Fibroblast of lung (primary cell): Measurements from ENCODE around the gene SBF2. TPM values are rescaled to one million over a fixed set of nuclear protein-coding genes. Genes with fewer than 3 reads are reported as not detected.

ENCODE experiments used
- DNase-seq, 2 donors: peaks; one replicate each; pipeline versions ENCODE4 v3.0.0 to v3.0.0-alpha.2; 2010; ENCODE audit warnings: low read depth in 2 of 2
- H2AFZ ChIP-seq: 2 replicates; pipeline ENCODE4 v1.5.1; 2012; ENCODE audit warnings: low read length, control low read depth, inconsistent platforms
- H3K27ac ChIP-seq: 2 replicates; pipeline ENCODE4 v1.5.1; 2011; ENCODE audit warnings: low read length, control low read depth; ENCODE audit not compliant: insufficient read depth
- H3K27me3 ChIP-seq: 2 replicates; pipeline ENCODE4 v1.5.1; 2011; ENCODE audit warnings: mild to moderate bottlenecking, low read length; ENCODE audit not compliant: control insufficient read depth, insufficient read depth
- H3K36me3 ChIP-seq: 2 replicates; pipeline ENCODE4 v1.5.1; 2011; ENCODE audit warnings: low read length; ENCODE audit not compliant: control insufficient read depth, insufficient read depth
- H3K4me1 ChIP-seq: 2 replicates; pipeline ENCODE4 v1.5.1; 2011; ENCODE audit warnings: low read length; ENCODE audit not compliant: control insufficient read depth, insufficient read depth; ENCODE audit errors: extremely low read depth
- H3K4me2 ChIP-seq: 2 replicates; pipeline ENCODE4 v1.5.1; 2011; ENCODE audit warnings: low read length, control low read depth; ENCODE audit not compliant: insufficient read depth; ENCODE audit errors: extremely low read depth
- H3K4me3 ChIP-seq, 4 experiments: fragments of 200-600 bp in 1 of 4; sonication (generic) in 1 of 4; replicated peaks in 1 of 4; 2 replicates each; pipeline ENCODE4 v1.5.1; 2011 to 2016; ENCODE audit warnings: low read length in 4 of 4, low read depth in 3 of 4, mild to moderate bottlenecking in 3 of 4, control low read depth in 2 of 4, inconsistent platforms in 1 of 4, mixed read lengths in 1 of 4; ENCODE audit not compliant: insufficient read depth in 1 of 4; ENCODE audit errors: control extremely low read depth in 1 of 4
- H3K79me2 ChIP-seq: 2 replicates; pipeline ENCODE4 v1.5.1; 2012; ENCODE audit warnings: mild to moderate bottlenecking, low read length, inconsistent platforms; ENCODE audit not compliant: control insufficient read depth, insufficient read depth
- H3K9ac ChIP-seq: 2 replicates; pipeline ENCODE4 v1.5.1; 2011; ENCODE audit warnings: mild to moderate bottlenecking, low read length, control low read depth; ENCODE audit not compliant: insufficient read depth
- H3K9me3 ChIP-seq: 2 replicates; pipeline ENCODE4 v1.5.1; 2012; ENCODE audit warnings: low read depth, low read length; ENCODE audit not compliant: control insufficient read depth, insufficient read depth
- H4K20me1 ChIP-seq: 2 replicates; pipeline ENCODE4 v1.5.1; 2011; ENCODE audit warnings: low read length; ENCODE audit not compliant: control insufficient read depth, insufficient read depth; ENCODE audit errors: extremely low read depth
- EZH2 ChIP-seq: IDR thresholded peaks from 2 replicates; pipeline ENCODE4 v1.5.1; 2012; ENCODE audit warnings: low read length, control low read depth, mild to moderate bottlenecking; ENCODE audit errors: missing control alignments
- polyA plus RNA-seq, 2 donors: library from polyadenylated mRNA; depleted of rRNA in 1 of 2; stranded (reverse) in 1 of 2; unstranded in 1 of 2; fragments of >200 nt; gene quantifications; 2 replicates each; pipeline ENCODE4 v1.2.1, GENCODE V29; 2011 to 2012; ENCODE audit warnings: missing spikeins in 1 of 2
- total RNA-seq: library from RNA; depleted of rRNA; stranded (reverse); fragments of >200 nt; gene quantifications from 2 replicates; pipeline ENCODE4 v1.2.1, GENCODE V29; 2014
- TF ChIP-seq, protein P1 (sequence below), 2 donors: IDR thresholded peaks in 1 of 2; conservative IDR thresholded peaks in 1 of 2; 1 replicate in 1 of 2; 2 replicates in 1 of 2; pipeline ENCODE4 v1.5.1; 2011 to 2012; ENCODE audit warnings: low read length in 2 of 2, control low read depth in 1 of 2, inconsistent platforms in 1 of 2, low read depth in 1 of 2, mild to moderate bottlenecking in 1 of 2

The SBF2 gene
- total and polyA plus RNA-seq, 2 donors (not counting 1 experiment from before 2014, with no cell fraction given): 69.4 to 95.9 TPM

DNA sequence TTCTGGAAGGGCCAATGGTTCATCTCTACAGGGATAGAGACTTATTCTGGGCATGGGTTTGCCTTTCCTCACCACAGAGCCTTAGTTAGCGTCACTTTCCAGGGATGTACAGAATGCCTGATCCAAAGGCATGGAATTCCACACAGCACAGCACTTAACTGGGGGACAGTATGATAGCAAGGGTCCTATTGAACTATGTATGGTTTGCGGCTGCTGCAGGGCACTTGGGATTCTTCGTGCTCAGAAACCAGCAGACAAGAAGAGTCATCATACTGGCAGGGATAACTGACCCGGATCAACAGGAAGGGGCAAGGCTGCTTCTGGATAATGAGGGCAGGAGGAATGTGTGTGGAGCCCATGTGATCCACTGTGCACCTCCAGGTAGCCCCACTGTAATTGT, 524.4 kb downstream of the SBF2 start:
- H3K79me2 ChIP-seq: no peaks in the 10 kb centered on the region
- H2AFZ ChIP-seq: no peak overlapping the region
- H3K4me1 ChIP-seq: peaks cover 22% of the 10 kb centered on the region
- no peaks in the 10 kb centered on the region for H3K27me3 ChIP-seq
- H3K9me3 ChIP-seq: no peaks in the 10 kb centered on the region
- no peaks in the 10 kb centered on the region for H3K36me3 ChIP-seq
- no peak for DNase-seq
- H3K9ac ChIP-seq: no peak overlapping the region
- H3K4me3 ChIP-seq: no peak overlapping the region
- H3K4me2 ChIP-seq: no peak overlapping the region
- TF ChIP-seq EZH2: no peak
- TF ChIP-seq, protein P1, sequence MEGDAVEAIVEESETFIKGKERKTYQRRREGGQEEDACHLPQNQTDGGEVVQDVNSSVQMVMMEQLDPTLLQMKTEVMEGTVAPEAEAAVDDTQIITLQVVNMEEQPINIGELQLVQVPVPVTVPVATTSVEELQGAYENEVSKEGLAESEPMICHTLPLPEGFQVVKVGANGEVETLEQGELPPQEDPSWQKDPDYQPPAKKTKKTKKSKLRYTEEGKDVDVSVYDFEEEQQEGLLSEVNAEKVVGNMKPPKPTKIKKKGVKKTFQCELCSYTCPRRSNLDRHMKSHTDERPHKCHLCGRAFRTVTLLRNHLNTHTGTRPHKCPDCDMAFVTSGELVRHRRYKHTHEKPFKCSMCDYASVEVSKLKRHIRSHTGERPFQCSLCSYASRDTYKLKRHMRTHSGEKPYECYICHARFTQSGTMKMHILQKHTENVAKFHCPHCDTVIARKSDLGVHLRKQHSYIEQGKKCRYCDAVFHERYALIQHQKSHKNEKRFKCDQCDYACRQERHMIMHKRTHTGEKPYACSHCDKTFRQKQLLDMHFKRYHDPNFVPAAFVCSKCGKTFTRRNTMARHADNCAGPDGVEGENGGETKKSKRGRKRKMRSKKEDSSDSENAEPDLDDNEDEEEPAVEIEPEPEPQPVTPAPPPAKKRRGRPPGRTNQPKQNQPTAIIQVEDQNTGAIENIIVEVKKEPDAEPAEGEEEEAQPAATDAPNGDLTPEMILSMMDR (conservative IDR thresholded peaks at IDR 0.05 in 1 of 2, IDR thresholded peaks at IDR 0.05 in 1 of 2; ENCODE audit: low read depth in 1 of 2, low read length in 2 of 2): no peak
- H4K20me1 ChIP-seq: no peaks in the 10 kb centered on the region
- no peak overlapping the region for H3K27ac ChIP-seq

DNA sequence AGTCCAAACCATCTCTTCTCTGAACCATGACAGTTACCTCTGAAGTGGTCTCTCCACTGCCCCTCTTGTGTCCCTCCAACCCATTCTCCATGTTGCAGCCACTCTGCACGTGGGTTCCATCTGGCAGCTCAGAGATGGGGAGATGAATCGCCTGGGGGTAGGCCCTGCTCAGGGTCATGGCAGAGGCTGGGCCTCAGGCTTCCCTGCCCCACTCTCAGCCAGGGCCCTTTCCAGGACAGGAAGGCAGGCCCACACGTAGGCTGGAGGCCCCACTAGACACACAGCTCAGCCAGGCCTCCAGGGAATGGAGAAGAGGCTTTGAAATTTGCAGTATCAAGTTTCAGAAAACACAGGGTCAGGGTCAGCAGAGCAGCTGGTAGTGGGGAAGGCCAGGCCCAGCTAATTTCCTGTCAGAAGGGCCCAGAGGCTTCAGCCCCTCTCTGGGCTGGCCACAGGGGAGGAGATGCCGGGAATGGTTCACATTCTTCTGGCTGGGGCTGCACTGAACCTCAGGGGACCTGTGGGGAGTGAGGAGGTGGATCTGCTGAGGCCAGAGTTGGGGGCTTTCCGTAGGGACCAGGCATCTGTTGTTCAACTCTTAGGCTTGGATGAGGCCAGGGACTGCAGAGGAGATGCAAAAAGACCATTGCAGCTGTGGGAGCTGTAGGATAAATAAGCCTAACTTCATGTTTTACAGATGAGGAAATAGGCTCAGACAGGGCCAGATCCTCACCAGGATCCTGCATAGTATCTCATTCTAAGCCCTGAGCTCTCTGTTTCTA, 528.5 kb downstream of the SBF2 start:
- Histone ChIP-seq H3K36me3 (no peaks in the 10 kb centered on the region), H3K4me2 (no peak overlapping the region), H3K9me3 (no peaks in the 10 kb centered on the region), H4K20me1 (no peaks in the 10 kb centered on the region), H3K27me3 (no peaks in the 10 kb centered on the region), H3K4me1 (peaks cover 32% of the 10 kb centered on the region), H3K27ac (peak overlapping the region; percentile 80), H3K9ac (no peak overlapping the region), H3K79me2 (no peaks in the 10 kb centered on the region), H3K4me3 (no peak overlapping the region), H2AFZ (no peak overlapping the region)
- peak; percentile 91 to 93 for DNase-seq
- TF ChIP-seq, protein P1 (conservative IDR thresholded peaks at IDR 0.05 in 1 of 2, IDR thresholded peaks at IDR 0.05 in 1 of 2; ENCODE audit: low read depth in 1 of 2, low read length in 2 of 2): no peak
- TF ChIP-seq EZH2: no peak

GRCh38 chr11:9763301-9763700, 530.7 kb downstream of the SBF2 start:
- H2AFZ ChIP-seq: no peak overlapping the region
- H4K20me1 ChIP-seq: no peaks in the 10 kb centered on the region
- TF ChIP-seq, protein P1 (conservative IDR thresholded peaks at IDR 0.05 in 1 of 2, IDR thresholded peaks at IDR 0.05 in 1 of 2; ENCODE audit: low read depth in 1 of 2, low read length in 2 of 2): no peak
- TF ChIP-seq EZH2: no peak
- DNase-seq: no peak
- no peak overlapping the region for H3K4me3 ChIP-seq
- H3K27me3 ChIP-seq: no peaks in the 10 kb centered on the region
- no peaks in the 10 kb centered on the region for H3K9me3 ChIP-seq
- H3K4me2 ChIP-seq: no peak overlapping the region
- H3K27ac ChIP-seq: no peak overlapping the region
- peaks cover 49% of the 10 kb centered on the region for H3K4me1 ChIP-seq
- no peaks in the 10 kb centered on the region for H3K36me3 ChIP-seq
- H3K79me2 ChIP-seq: no peaks in the 10 kb centered on the region
- no peak overlapping the region for H3K9ac ChIP-seq
